Measurements from ENCODE around the gene COL4A5.
A peak's percentile ranks its signal among the peaks of the same experiment; 100 is the strongest.

COL4A5 gene

DNA sequence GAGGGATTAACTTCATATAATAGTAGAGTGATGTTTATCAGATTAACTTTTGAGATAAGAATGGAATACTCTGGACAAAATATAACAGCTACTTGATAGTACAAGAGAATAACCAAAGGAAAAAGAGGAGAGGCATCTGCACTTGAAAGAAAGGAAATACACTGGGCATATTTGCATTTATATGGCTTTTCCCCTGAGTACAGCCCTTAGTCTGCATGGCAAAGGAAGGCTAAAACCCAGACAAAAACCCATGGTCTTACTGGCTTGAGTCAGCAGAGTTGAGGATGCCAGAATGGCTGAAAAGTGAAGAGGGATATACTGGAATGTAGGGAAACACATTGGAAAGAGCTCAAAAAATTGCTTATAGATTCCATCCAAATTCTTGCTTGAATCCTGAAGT lies 101.6 kb downstream of the COL4A5 start:
- TF ChIP-seq, protein P1, sequence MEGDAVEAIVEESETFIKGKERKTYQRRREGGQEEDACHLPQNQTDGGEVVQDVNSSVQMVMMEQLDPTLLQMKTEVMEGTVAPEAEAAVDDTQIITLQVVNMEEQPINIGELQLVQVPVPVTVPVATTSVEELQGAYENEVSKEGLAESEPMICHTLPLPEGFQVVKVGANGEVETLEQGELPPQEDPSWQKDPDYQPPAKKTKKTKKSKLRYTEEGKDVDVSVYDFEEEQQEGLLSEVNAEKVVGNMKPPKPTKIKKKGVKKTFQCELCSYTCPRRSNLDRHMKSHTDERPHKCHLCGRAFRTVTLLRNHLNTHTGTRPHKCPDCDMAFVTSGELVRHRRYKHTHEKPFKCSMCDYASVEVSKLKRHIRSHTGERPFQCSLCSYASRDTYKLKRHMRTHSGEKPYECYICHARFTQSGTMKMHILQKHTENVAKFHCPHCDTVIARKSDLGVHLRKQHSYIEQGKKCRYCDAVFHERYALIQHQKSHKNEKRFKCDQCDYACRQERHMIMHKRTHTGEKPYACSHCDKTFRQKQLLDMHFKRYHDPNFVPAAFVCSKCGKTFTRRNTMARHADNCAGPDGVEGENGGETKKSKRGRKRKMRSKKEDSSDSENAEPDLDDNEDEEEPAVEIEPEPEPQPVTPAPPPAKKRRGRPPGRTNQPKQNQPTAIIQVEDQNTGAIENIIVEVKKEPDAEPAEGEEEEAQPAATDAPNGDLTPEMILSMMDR (IDR thresholded peaks at IDR 0.05; ENCODE audit: control insufficient read depth, insufficient read depth, low read depth, low read length, missing control alignments), result no peak
- no peak overlapping the region for H3K4me3 ChIP-seq (ENCODE audit: control insufficient read depth, low read depth, low read length)
- no peak for DNase-seq (ENCODE audit: low read depth)

DNA sequence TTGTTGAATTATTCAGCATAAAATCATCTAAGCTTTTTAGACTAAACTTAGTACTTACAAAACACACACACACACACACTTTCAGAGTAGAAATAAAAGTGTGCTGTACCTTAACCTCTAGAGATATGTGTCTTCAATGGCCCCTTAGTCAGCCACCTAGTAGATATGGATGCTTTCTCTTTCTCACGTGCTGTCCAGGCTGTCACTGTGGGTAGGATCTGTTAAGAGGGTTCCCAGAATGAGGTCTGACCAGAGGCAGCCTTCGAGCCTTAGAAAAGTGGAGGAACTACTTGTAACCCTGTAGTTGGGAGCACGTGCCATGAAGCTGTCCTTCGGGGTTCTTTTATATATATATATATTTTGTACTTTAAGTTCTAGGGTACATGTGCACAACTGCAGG lies 117.9 kb downstream of the COL4A5 start:
- DNase-seq (ENCODE audit: low read depth), result no peak
- no peak overlapping the region for H3K4me3 ChIP-seq (ENCODE audit: control insufficient read depth, low read depth, low read length)
- TF ChIP-seq, protein P1 (IDR thresholded peaks at IDR 0.05; ENCODE audit: control insufficient read depth, insufficient read depth, low read depth, low read length, missing control alignments), result no peak

DNA sequence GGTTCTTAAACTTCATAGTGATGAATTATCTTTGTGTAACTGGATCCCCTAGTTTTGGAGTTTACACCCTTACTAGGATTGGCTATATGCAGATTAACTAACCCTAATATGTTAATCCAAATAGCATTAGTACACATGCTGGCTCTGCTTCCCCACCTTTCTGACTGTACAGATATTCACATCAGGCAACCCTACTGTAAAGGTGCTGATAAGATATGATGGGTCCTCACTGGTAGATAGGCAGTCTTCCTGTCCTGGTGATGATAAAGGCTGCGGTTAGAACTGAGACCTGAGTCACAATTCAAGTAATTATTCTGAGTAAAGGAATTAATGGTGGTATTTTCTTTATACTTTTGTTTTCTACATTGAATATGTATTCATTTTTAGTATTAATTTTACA lies 118.6 kb downstream of the COL4A5 start:
- H3K4me3 ChIP-seq (ENCODE audit: control insufficient read depth, low read depth, low read length), result no peak overlapping the region
- TF ChIP-seq, protein P1 (IDR thresholded peaks at IDR 0.05; ENCODE audit: control insufficient read depth, insufficient read depth, low read depth, low read length, missing control alignments), result no peak
- no peak for DNase-seq (ENCODE audit: low read depth)

DNA sequence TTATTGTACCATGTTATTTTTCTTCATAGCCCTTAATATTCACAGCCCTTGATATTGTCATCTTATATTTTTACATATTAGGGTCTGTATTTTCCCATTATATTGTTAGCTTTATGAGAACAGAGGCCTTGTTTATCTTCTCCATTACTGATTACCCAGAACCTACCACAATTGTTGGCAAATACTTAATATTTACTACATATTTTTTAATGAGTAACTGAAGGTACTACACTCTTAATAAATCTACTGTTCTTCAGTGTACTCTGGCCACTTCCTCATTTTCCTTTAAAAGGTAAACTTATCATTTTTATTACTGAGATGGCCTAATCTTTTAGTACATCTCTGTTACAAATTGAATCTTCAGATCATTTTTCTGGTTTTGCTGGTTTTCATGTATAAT lies 133.5 kb downstream of the COL4A5 start:
- TF ChIP-seq, protein P1 (IDR thresholded peaks at IDR 0.05; ENCODE audit: control insufficient read depth, insufficient read depth, low read depth, low read length, missing control alignments), result no peak
- no peak for DNase-seq (ENCODE audit: low read depth)
- H3K4me3 ChIP-seq (ENCODE audit: control insufficient read depth, low read depth, low read length), result no peak overlapping the region

DNA sequence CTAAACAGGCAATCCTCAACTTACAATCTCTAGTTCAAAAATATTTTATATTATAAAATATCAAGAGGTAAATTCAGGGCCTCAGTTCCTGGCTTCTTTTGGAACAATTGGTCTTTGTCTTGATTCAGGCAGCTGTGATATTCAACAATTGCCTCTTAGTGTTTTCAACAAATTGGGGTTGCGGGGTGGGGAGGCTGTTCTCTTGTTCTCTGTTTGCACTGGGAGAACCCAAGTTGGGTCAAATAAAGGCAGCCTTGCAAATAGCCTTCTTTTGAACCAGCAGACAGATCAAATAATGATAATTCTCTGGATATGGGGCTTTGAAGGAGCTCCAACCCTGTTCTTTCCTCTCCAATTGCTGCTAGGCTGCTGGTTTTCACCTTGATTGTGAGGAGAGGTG lies 142.5 kb downstream of the COL4A5 start:
- no peak for DNase-seq (ENCODE audit: low read depth)
- TF ChIP-seq, protein P1 (IDR thresholded peaks at IDR 0.05; ENCODE audit: control insufficient read depth, insufficient read depth, low read depth, low read length, missing control alignments), result no peak
- H3K4me3 ChIP-seq (ENCODE audit: control insufficient read depth, low read depth, low read length), result no peak overlapping the region

DNA sequence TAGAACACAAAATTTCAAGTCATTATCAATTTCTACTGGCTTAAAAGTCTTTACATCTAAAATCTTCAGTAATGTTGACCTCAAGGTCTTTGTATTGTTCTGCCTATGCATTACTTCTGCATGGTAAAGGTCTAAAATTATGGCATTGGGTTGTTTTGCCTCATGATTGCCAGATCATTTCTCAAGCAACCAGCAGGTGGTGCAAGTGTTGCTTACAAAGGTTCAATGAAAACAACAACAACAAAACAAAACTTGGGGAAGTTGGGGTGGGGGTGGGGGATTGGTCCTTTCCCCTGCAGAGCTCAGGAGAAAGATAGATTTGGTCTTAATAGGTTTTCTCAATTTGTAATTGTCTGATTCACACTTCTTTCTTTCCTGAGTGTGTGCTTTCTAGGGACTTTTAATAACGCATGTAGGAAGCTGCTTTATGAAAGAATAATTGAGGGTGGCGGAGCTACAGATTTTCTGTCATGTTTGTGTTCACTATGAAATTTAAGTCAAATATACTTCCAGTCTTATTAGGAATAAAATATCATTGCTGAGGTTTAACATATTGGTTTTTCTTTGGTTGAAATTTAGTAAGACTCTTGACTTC lies 145.1 kb downstream of the COL4A5 start:
- no peak overlapping the region for H3K4me3 ChIP-seq (ENCODE audit: control insufficient read depth, low read depth, low read length)
- DNase-seq (ENCODE audit: low read depth), result no peak
- TF ChIP-seq, protein P1 (IDR thresholded peaks at IDR 0.05; ENCODE audit: control insufficient read depth, insufficient read depth, low read depth, low read length, missing control alignments), result peak; percentile 34

DNA sequence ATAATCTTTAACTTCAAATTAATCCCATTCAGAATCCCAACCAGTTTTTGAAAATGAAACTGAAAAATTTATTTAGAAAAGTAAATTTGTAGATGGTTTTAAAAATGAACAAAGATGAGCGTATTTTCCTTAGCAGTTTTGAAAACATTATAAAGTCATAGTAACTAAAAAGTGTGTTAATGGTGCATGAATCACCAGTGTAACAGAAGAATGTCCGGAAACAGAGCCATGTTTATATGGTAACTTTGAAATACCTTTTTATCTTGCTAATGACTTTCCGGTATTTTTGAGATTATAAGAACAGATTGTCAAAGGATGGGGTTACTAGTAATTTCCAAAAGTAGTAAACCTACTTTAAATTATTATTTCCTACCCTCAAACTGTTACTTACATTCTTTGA lies 150.9 kb downstream of the COL4A5 start:
- H3K4me3 ChIP-seq (ENCODE audit: control insufficient read depth, low read depth, low read length), result no peak overlapping the region
- no peak for DNase-seq (ENCODE audit: low read depth)

More for the DNA sequence above, 150.9 kb downstream of the COL4A5 start:
- TF ChIP-seq, protein P1 (IDR thresholded peaks at IDR 0.05; ENCODE audit: control insufficient read depth, insufficient read depth, low read depth, low read length, missing control alignments), result no peak
